Skeletal muscle tissue (tissue), 4 donors: ENCODE data around the gene GNL1. TPM values are rescaled to one million over a fixed set of nuclear protein-coding genes. Genes with fewer than 3 reads are reported as not detected.
A peak's percentile ranks its signal among the peaks of the same experiment; 100 is the strongest.
"Not testable (repeated sequence)": the region's sequence is repeated elsewhere in the genome, so short reads cannot be mapped to it uniquely, and the experiment has no call there.

Experiments used
- H3K27ac ChIP-seq: one replicate; pipeline ENCODE4 v1.7.0; 2013; ENCODE audit warnings: mild to moderate bottlenecking, low read depth, low read length, inconsistent platforms
- H3K27me3 ChIP-seq, 3 donors: one replicate each; pipeline ENCODE4 v1.7.0; 2013; ENCODE audit warnings: low read length in 3 of 3; ENCODE audit not compliant: control insufficient read depth in 3 of 3, insufficient read depth in 3 of 3
- H3K36me3 ChIP-seq, 3 donors: one replicate each; pipeline ENCODE4 v1.7.0; 2013; ENCODE audit warnings: low read length in 3 of 3; ENCODE audit not compliant: control insufficient read depth in 3 of 3, insufficient read depth in 3 of 3
- H3K4me1 ChIP-seq, 3 donors: one replicate each; pipeline ENCODE4 v1.7.0; 2013; ENCODE audit warnings: low read length in 3 of 3, mild to moderate bottlenecking in 3 of 3; ENCODE audit not compliant: control insufficient read depth in 3 of 3, insufficient read depth in 3 of 3
- H3K4me3 ChIP-seq, 3 donors: one replicate each; pipeline ENCODE4 v1.7.0; 2013; ENCODE audit warnings: low read length in 3 of 3
- H3K9ac ChIP-seq, 3 donors: one replicate each; pipeline ENCODE4 v1.7.0; 2013; ENCODE audit warnings: low read length in 3 of 3, mild to moderate bottlenecking in 3 of 3, moderate library complexity in 2 of 3, low read depth in 1 of 3
- H3K9me3 ChIP-seq, 3 donors: one replicate each; pipeline ENCODE4 v1.7.0; 2013; ENCODE audit warnings: low read length in 3 of 3; ENCODE audit not compliant: control insufficient read depth in 3 of 3
- total RNA-seq: library from RNA; depleted of rRNA; stranded (reverse); fragments of >200 nt; gene quantifications from one replicate; pipeline ENCODE4 v1.2.3, GENCODE V29; 2014
- donor health status: Osteomylitis.

The GNL1 gene
- total RNA-seq, 1 donor from 2014 or later = 22.4 TPM

DNA sequence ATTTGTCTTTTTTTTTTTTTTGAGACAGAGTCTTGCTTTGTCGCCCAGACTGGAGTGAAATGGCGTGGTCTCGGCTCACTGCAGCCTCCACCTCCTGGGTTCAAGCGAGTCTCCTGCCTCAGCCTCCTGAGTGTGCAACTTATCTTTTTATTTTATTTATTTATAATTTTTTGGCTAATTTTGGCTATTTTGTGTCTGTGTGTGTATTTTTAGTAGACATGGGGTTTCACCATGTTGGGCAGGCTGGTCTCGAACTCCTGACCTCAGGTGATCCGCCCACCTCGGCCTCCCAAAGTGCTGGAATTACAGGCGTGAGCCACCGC lies 39.6 kb downstream of the GNL1 start:
- peak overlapping the region in 1 of 3 donors; percentile 63 for H3K9ac ChIP-seq
- not testable (repeated sequence) for H3K4me1 ChIP-seq, H3K27me3 ChIP-seq, H3K9me3 ChIP-seq, H3K36me3 ChIP-seq
- peak overlapping the region in 2 of 3 donors; percentile 62 to 69 for H3K4me3 ChIP-seq
- H3K27ac ChIP-seq = peak overlapping the region; percentile 76

DNA sequence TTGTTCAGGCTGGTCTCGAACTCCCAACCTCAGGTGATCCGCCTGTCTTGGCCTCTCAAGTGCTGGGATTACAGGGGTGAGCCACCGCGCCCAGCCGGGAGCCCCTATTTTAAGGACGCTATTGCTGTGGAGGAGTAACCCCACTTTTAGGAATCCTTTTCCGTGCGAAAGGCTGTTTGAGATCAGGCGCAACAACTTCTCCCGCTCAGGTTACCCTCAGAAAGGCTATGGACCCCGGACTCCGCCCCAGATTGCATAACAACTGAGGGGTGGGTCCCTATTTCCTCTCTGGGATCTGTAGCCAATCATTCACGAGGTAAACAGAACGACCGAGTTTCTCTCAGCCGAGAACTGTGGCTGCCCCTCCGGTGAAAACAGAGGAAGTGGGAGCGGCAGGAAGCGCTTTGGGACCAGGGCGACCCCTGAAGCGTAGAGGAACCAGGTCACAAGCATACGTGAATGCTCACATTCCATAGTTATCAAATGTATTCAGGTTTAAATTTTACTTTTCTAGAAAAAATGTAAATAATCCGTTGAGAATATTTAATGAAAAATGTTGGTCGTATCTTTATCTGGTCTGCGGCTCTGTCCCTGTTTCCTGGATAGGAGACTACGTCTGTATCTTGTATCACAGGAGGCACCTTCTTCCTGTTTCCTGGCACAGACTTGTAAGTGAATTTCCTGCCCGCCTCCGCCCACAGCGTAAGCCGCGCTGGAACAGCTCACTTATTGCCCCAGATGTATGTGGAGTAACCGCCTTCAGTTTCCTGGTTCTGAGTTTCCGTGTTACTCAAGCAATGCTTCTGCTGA lies 40.1 kb downstream of the GNL1 start:
- H3K9me3 ChIP-seq = peaks cover 0 to 3% (median 0%) of the 10 kb centered on the region in 3 donors
- H3K27me3 ChIP-seq = peaks cover 0 to 3% (median 0%) of the 10 kb centered on the region in 3 donors
- peaks cover 2 to 6% (median 4%) of the 10 kb centered on the region in 3 donors for H3K4me1 ChIP-seq
- H3K27ac ChIP-seq = peak overlapping the region; percentile 76
- H3K9ac ChIP-seq = peak overlapping the region; percentile 44 to 63 (median 50)
- peak overlapping the region; percentile 62 to 76 (median 69) for H3K4me3 ChIP-seq
- H3K36me3 ChIP-seq = no peaks in the 10 kb centered on the region

DNA sequence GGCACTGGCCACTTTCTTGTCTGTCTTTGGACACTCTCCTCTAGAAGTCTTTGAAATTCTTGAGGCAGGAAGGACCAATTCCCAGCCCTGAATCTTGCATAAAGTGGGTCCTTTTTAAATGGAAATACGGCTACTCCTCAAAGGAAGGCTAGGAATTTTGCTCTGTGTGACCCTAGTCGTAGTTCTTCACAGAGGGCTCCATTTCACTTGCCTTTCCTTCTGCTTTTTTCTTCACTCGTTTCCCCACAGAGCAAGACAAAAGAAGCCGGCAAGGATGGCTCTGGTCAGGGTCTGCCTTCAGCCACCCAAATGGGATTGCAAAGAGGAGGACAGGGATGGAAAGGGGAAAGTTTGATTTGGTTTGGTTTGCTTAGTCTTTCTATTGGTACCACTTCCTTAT lies 41.2 kb downstream of the GNL1 start:
- Histone ChIP-seq H3K4me3 (no peak overlapping the region), H3K9ac (no peak overlapping the region), H3K4me1 (peaks cover 4 to 6% (median 4%) of the 10 kb centered on the region in 3 donors), H3K27me3 (peaks cover 0 to under 1% (median 0%) of the 10 kb centered on the region in 3 donors), H3K9me3 (peaks cover 0 to 3% (median 0%) of the 10 kb centered on the region in 3 donors), H3K36me3 (no peaks in the 10 kb centered on the region), H3K27ac (peak overlapping the region; percentile 76)

DNA sequence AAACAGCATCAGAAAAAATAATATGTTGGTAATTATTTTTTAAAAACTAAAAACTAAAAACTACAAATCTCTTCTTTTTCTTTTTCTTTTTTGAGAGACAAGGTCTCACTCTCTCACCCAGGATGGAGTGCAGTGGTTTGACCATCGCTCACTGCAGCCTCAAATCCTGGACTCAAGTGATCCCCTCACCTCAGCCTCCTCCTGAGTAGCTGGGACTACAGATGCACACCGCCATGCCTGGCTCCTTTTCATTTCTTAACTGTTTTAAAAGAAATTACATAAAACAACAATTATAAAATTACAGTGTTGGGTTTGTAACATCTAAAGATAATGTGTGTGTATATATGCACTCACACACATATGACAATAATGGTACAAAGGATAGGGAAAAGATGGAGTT lies 42.8 kb downstream of the GNL1 start:
- Histone ChIP-seq H3K36me3 (no peaks in the 10 kb centered on the region), H3K4me3 (no peak overlapping the region), H3K9ac (no peak overlapping the region), H3K27me3 (no peaks in the 10 kb centered on the region), H3K27ac (no peak overlapping the region), H3K4me1 (peaks cover 4 to 8% (median 4%) of the 10 kb centered on the region in 3 donors), H3K9me3 (peaks cover 0 to 1% (median 0%) of the 10 kb centered on the region in 3 donors)

DNA sequence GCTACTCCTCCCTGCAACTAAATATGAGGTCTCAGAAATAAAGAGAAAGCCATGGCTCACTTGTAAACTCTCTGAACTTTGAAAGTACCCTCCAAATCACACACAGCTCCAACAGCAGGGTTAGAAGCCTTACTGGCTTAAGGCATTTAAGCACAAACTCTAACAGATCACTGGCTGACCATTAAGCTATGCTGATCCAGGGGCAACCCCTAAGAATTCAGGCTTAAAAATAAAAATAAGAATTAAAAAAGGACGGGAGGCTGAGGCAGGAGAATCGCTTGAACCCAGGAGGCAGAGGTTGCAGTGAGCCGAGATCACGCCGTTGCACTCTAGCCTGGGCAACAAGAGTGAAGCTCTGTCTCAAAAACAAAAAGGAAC lies 45.1 kb downstream of the GNL1 start:
- H3K27ac ChIP-seq = no peak overlapping the region
- no peaks in the 10 kb centered on the region for H3K36me3 ChIP-seq
- H3K27me3 ChIP-seq = no peaks in the 10 kb centered on the region
- peaks cover 4 to 6% (median 4%) of the 10 kb centered on the region in 3 donors for H3K4me1 ChIP-seq
- H3K4me3 ChIP-seq = no peak overlapping the region
- H3K9me3 ChIP-seq = no peaks in the 10 kb centered on the region
- H3K9ac ChIP-seq = no peak overlapping the region

DNA sequence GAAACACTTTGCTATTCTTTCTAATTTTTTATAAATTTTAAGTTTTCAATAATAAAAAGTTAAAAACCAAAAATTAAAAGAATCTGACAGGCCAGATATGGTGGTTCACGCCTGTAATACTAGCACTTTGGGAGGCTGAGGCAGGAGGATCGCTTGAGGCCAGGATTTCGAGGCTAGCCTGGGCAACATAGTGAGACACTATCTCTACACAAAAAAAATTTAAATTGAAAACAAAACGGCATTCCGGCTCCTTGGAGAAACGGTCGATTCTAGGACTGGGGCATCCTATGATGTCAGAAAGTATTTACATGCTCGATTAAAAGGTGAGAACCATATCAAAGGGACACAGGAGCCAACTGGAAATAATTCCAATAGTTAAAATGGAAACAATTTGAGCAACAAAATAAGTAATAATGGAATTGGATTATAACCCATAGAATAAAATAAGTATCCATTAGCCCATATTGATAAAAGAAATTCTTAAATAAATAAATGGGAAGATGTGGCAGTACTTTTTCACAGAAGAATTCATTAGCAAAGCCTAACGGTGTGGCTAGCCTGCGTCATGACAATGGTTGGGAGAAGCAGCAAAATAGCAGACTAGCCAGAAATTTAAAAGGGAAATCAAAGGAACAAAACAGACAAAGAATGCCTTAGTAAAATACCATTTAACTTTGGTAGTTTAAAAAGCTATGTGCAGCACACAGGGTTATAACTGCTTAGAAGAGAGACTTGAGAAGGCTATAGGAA lies 45.7 kb downstream of the GNL1 start:
- H3K4me3 ChIP-seq = no peak overlapping the region
- H3K27ac ChIP-seq = no peak overlapping the region
- H3K9me3 ChIP-seq = no peaks in the 10 kb centered on the region
- peaks cover 4% of the 10 kb centered on the region in 3 donors for H3K4me1 ChIP-seq
- peaks cover 0 to 2% (median 0%) of the 10 kb centered on the region in 3 donors for H3K27me3 ChIP-seq
- H3K36me3 ChIP-seq = no peaks in the 10 kb centered on the region
- no peak overlapping the region for H3K9ac ChIP-seq

DNA sequence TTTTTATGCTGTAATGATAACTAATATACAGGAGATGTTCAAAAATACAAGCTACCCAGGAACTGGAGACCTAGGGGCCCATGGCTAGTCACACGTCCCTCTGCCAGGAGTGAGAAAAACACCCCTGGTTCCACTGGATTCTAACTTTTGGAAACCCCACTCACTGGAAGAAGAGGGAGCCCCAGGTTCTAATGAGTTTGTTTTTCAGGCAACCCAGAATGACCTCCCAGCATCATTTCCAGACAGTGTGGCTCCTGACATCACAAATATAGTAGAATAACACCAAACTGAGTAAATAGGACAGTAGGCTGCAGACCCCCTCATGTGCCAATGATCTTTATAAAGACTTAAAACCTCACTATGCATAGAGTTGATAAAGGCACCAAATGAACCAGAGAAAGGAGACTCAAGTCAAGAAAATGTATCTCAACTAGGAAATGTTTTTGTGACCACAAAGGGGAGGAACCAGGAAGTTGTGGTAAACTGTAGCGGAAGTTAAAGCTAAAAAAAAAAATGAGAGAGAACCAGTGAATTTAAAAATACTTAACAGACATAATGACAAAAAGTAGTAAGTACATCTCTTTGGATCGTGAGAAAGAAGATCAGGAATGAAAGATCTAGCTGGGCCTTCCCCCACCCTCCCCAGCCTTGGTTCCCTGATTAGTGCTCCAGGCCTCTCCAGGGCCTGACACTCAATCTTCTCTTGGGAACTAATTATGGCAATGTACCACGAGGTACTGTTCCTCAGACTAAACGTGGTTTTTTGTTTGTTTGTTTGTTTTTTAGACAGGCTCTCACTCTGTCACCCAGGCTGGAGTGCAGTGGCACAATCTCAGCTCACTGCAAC lies 47.2 kb downstream of the GNL1 start:
- no peak overlapping the region for H3K9ac ChIP-seq
- peaks cover 0 to 2% (median 0%) of the 10 kb centered on the region in 3 donors for H3K27me3 ChIP-seq
- no peak overlapping the region for H3K4me3 ChIP-seq
- no peak overlapping the region for H3K27ac ChIP-seq
- peaks cover 0 to 4% (median 2%) of the 10 kb centered on the region in 3 donors for H3K4me1 ChIP-seq
- H3K36me3 ChIP-seq = no peaks in the 10 kb centered on the region
- no peaks in the 10 kb centered on the region for H3K9me3 ChIP-seq

DNA sequence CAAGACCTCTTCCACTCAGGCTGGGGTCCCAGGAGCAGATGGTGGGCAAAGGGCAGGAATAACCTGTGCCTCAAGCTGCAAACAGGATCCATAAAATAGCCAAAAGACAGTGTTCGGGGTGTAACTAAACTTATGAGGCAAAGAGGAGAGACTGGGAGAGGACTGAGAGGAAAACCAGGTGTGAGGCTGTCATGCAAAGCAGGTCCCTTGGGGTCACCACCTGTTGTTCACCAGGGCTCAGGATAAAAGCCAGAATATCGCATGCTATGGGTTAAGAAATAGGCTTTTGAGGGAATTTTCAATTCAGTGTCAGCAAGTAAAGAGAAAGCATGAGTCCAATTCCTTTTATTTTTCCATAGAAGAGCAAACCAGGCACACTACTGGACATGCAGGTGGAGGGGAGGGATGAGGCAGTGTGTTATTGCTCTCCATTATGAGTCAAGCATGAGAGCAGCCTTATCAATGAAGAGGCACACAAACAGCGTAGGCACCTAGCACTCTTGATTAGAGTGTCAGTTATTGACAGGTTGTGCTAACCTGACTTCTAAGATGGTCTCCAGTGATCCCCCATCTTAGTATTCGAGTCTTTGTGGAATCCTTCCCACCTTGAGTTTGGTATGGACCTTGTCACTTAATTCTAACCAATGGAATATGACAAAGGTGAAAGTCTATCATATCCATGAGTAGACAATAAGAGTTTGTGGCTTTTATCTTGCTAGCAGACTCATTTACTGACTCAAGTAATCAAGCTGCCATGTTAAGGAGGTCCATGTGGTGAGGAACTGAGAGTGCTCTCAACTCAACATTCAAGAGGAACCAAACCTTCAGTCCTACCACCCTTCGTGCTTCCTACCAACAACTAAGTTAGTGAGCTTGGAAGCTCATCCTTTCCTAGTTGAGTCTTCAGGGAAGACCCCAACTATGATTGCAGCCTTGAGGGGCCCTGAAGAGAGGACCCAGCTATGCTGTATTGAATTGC lies 48.2 kb downstream of the GNL1 start:
- H3K27ac ChIP-seq = no peak overlapping the region
- H3K4me3 ChIP-seq = no peak overlapping the region
- no peaks in the 10 kb centered on the region for H3K36me3 ChIP-seq
- H3K4me1 ChIP-seq = peaks cover 0 to 4% (median 2%) of the 10 kb centered on the region in 3 donors
- peaks cover 0 to 2% (median 0%) of the 10 kb centered on the region in 3 donors for H3K27me3 ChIP-seq
- no peaks in the 10 kb centered on the region for H3K9me3 ChIP-seq
- no peak overlapping the region for H3K9ac ChIP-seq
